K562 (cell line): Measurements from ENCODE around the gene SH3BP5. TPM values are rescaled to one million over a fixed set of nuclear protein-coding genes. Genes with fewer than 3 reads are reported as not detected.
A peak's percentile ranks its signal among the peaks of the same experiment; 100 is the strongest.

Experiments used
- CBFA2T2 ChIP-seq: fragments of 450-650 bp; conservative IDR thresholded peaks from 2 replicates; pipeline ENCODE4 v1.6.1; 2017; ENCODE audit warnings: mild to moderate bottlenecking
- ETV1 ChIP-seq: fragments of 450-650 bp; conservative IDR thresholded peaks from 2 replicates; pipeline ENCODE4 v1.6.1; 2016; ENCODE audit warnings: missing genetic modification characterization, control low read depth, low read depth, missing compliant biosample characterization
- FIP1L1 ChIP-seq: fragments of 200-400 bp; formaldehyde crosslinking; IDR thresholded peaks from 2 replicates; pipeline ENCODE4 v1.6.1; 2018; ENCODE audit warnings: mild to moderate bottlenecking, low read depth, low read length; ENCODE audit not compliant: poor library complexity, severe bottlenecking
- HDAC6 ChIP-seq: IDR thresholded peaks from 2 replicates; pipeline ENCODE4 v1.6.1; 2012; ENCODE audit warnings: low read depth, mild to moderate bottlenecking, control low read depth, inconsistent platforms, low read length, moderate library complexity
- JUNB ChIP-seq: fragments of 450-650 bp; formaldehyde crosslinking; conservative IDR thresholded peaks from 2 replicates; pipeline ENCODE4 v1.4.0; 2020; ENCODE audit warnings: mild to moderate bottlenecking
- NCOA6 ChIP-seq: fragments of 450-650 bp; IDR thresholded peaks from 2 replicates; pipeline ENCODE4 v1.6.1; 2017; ENCODE audit warnings: mild to moderate bottlenecking
- ZNF311 ChIP-seq: fragments of 250-450 bp; sonication (Bioruptor Pico); IDR thresholded peaks from 2 replicates; pipeline ENCODE4 v1.4.0; 2020; ENCODE audit warnings: mild to moderate bottlenecking, moderate library complexity
- ZNF696 ChIP-seq: fragments of 250-450 bp; sonication (Bioruptor Pico); conservative IDR thresholded peaks from 2 replicates; pipeline ENCODE4 v1.4.0; 2020; ENCODE audit warnings: mild to moderate bottlenecking, moderate library complexity
- polyA plus RNA-seq, 8 experiments: library from polyadenylated mRNA; depleted of rRNA in 4 of 8; stranded (reverse) in 5 of 8; unstranded in 3 of 8; fragments of >200 nt; fragmentation: Nextera tagmentation in 2 of 8; fragmentation: Illumina TruSeq in 1 of 8; extraction: Ambion mirVana in 2 of 8; extraction: Trizol in 1 of 8; gene quantifications; 2 replicates each; pipeline versions ENCODE4 v1.2.1 to v1.2.3, GENCODE V29; 2011 to 2014; ENCODE audit warnings: inconsistent platforms in 1 of 8, missing spikeins in 1 of 8
- total RNA-seq, 7 experiments: library from RNA; depleted of rRNA in 6 of 7; stranded (reverse); fragments of >200 nt in 6 of 7; fragmentation: Illumina TruSeq in 2 of 7; extraction: Trizol in 2 of 7; gene quantifications; 2 replicates each; pipeline versions ENCODE4 v1.2.1 to v1.2.3, GENCODE V29; 2011 to 2021; ENCODE audit warnings: low replicate concordance in 1 of 7
- TF ChIP-seq, protein P1 (sequence below): sonication (generic); formaldehyde crosslinking; IDR thresholded peaks from 2 replicates; pipeline ENCODE4 v1.8.0; 2022; ENCODE audit warnings: missing genetic modification reagents, mild to moderate bottlenecking, borderline replicate concordance
- TF ChIP-seq, protein P2 (sequence below): fragments of 200-800 bp; sonication (Bioruptor generic); IDR thresholded peaks from 2 replicates; pipeline ENCODE4 v1.6.1; 2016; ENCODE audit warnings: missing genetic modification characterization, missing compliant biosample characterization
- TF ChIP-seq, protein P3 (sequence below): fragments of 200-800 bp; sonication (Bioruptor generic); IDR thresholded peaks from 2 replicates; pipeline ENCODE4 v1.6.1; 2017; ENCODE audit warnings: missing genetic modification characterization, missing compliant biosample characterization
- TF ChIP-seq, protein P4 (sequence below): fragments of 250-450 bp; sonication (Bioruptor Pico); IDR thresholded peaks from 2 replicates; pipeline ENCODE4 v1.8.0; 2022; ENCODE audit warnings: inconsistent platforms, mild to moderate bottlenecking, moderate library complexity, borderline replicate concordance

Gene SH3BP5
- total and polyA plus RNA-seq, 9 of the 15 experiments (the other 6 are each of a cell fraction or from before 2014, with no cell fraction given): 2.9 to 29.0 (median 14.9) TPM

DNA sequence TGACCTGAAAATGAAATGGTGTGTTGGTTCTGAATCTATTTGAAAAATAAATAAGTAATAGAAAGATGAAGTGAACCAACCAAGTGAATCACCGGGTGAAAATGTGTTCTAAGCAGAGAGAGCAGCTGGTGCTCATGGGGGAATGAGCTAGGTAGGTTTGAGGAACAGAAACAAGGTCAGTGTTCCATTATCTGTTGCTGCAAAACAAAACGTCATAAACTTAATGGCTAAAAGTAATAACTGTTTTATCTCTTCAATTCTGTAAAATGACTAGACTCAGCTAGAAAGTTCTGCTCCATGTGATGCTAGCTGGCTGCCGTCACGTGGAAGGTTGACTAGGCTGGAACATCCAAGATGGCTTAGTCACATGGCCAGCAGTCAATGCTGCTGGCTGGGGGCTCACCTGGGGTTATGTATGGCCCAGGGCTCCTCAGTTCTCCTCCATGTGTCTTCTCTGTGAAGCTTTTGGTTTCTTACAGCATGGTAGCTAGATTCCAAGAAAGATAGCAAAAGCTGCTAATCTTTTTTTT is 13.3 kb upstream of the SH3BP5 start (continued):
- TF ChIP-seq, protein P1, sequence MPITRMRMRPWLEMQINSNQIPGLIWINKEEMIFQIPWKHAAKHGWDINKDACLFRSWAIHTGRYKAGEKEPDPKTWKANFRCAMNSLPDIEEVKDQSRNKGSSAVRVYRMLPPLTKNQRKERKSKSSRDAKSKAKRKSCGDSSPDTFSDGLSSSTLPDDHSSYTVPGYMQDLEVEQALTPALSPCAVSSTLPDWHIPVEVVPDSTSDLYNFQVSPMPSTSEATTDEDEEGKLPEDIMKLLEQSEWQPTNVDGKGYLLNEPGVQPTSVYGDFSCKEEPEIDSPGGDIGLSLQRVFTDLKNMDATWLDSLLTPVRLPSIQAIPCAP (CRISPR knock-in tag): no peak
- TF ChIP-seq HDAC6: no peak
- no peak for TF ChIP-seq ETV1
- TF ChIP-seq NCOA6: no peak
- TF ChIP-seq JUNB (CRISPR knock-in tag): no peak
- TF ChIP-seq ZNF696 (CRISPR knock-in tag): no peak
- TF ChIP-seq, protein P2, sequence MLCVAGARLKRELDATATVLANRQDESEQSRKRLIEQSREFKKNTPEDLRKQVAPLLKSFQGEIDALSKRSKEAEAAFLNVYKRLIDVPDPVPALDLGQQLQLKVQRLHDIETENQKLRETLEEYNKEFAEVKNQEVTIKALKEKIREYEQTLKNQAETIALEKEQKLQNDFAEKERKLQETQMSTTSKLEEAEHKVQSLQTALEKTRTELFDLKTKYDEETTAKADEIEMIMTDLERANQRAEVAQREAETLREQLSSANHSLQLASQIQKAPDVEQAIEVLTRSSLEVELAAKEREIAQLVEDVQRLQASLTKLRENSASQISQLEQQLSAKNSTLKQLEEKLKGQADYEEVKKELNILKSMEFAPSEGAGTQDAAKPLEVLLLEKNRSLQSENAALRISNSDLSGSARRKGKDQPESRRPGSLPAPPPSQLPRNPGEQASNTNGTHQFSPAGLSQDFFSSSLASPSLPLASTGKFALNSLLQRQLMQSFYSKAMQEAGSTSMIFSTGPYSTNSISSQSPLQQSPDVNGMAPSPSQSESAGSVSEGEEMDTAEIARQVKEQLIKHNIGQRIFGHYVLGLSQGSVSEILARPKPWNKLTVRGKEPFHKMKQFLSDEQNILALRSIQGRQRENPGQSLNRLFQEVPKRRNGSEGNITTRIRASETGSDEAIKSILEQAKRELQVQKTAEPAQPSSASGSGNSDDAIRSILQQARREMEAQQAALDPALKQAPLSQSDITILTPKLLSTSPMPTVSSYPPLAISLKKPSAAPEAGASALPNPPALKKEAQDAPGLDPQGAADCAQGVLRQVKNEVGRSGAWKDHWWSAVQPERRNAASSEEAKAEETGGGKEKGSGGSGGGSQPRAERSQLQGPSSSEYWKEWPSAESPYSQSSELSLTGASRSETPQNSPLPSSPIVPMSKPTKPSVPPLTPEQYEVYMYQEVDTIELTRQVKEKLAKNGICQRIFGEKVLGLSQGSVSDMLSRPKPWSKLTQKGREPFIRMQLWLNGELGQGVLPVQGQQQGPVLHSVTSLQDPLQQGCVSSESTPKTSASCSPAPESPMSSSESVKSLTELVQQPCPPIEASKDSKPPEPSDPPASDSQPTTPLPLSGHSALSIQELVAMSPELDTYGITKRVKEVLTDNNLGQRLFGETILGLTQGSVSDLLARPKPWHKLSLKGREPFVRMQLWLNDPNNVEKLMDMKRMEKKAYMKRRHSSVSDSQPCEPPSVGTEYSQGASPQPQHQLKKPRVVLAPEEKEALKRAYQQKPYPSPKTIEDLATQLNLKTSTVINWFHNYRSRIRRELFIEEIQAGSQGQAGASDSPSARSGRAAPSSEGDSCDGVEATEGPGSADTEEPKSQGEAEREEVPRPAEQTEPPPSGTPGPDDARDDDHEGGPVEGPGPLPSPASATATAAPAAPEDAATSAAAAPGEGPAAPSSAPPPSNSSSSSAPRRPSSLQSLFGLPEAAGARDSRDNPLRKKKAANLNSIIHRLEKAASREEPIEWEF (CRISPR knock-in tag): no peak
- TF ChIP-seq, protein P3, sequence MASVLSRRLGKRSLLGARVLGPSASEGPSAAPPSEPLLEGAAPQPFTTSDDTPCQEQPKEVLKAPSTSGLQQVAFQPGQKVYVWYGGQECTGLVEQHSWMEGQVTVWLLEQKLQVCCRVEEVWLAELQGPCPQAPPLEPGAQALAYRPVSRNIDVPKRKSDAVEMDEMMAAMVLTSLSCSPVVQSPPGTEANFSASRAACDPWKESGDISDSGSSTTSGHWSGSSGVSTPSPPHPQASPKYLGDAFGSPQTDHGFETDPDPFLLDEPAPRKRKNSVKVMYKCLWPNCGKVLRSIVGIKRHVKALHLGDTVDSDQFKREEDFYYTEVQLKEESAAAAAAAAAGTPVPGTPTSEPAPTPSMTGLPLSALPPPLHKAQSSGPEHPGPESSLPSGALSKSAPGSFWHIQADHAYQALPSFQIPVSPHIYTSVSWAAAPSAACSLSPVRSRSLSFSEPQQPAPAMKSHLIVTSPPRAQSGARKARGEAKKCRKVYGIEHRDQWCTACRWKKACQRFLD (CRISPR knock-in tag): no peak
- TF ChIP-seq, protein P4, sequence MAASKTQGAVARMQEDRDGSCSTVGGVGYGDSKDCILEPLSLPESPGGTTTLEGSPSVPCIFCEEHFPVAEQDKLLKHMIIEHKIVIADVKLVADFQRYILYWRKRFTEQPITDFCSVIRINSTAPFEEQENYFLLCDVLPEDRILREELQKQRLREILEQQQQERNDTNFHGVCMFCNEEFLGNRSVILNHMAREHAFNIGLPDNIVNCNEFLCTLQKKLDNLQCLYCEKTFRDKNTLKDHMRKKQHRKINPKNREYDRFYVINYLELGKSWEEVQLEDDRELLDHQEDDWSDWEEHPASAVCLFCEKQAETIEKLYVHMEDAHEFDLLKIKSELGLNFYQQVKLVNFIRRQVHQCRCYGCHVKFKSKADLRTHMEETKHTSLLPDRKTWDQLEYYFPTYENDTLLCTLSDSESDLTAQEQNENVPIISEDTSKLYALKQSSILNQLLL (CRISPR knock-in tag): no peak
- TF ChIP-seq CBFA2T2: 0 out of 2 replicates have a peak, but pooled peaks have one; percentile 19
- no peak for TF ChIP-seq ZNF311 (CRISPR knock-in tag)
- no peak for TF ChIP-seq FIP1L1
